H1 (cell line): ENCODE measurements around the gene ADPRHL1. TPM values are rescaled to one million over a fixed set of nuclear protein-coding genes. Genes with fewer than 3 reads are reported as not detected.

Experiments used
- CTCF ChIA-PET: fragments of 300-600 bp; sonication (Branson Sonifier 250); formaldehyde crosslinking; loops from one replicate; lab custom pipeline; 2021; ENCODE audit not compliant: partially characterized antibody; lab: Charles Lee
- POLR2A ChIA-PET: fragments of 300-600 bp; sonication (Branson Sonifier 250); formaldehyde crosslinking; loops from one replicate; lab custom pipeline; 2021; ENCODE audit warnings: inconsistent platforms; ENCODE audit not compliant: partially characterized antibody; lab: Charles Lee
- DNase-seq, 2 experiments: peaks; one replicate each; pipeline versions ENCODE4 v3.0.0 to v3.0.0-alpha.2; 2010 to 2022; ENCODE audit warnings: low spot score in 2 of 2, low read depth in 1 of 2, mixed read lengths in 1 of 2
- FAIRE-seq: peaks from 2 replicates; lab custom pipeline; 2011; peaks lifted over from hg19 to GRCh38; lab: Jason Lieb, UNC
- H2AFZ ChIP-seq: 2 replicates; pipeline ENCODE4 v1.8.1; 2012; ENCODE audit warnings: low read length, inconsistent platforms
- H2AK5ac ChIP-seq: 2 replicates; pipeline ENCODE4 v1.6.1; 2013; ENCODE audit warnings: low read depth, low read length
- H2BK120ac ChIP-seq: replicated peaks from 2 replicates; pipeline ENCODE3; 2013; ENCODE audit warnings: low read depth, low read length, inconsistent platforms
- H2BK12ac ChIP-seq: 2 replicates; pipeline ENCODE4 v1.6.1; 2013; ENCODE audit warnings: low read depth, low read length
- H2BK15ac ChIP-seq: 2 replicates; pipeline ENCODE4 v1.6.1; 2013; ENCODE audit warnings: low read length
- H2BK20ac ChIP-seq: 2 replicates; pipeline ENCODE4 v1.6.1; 2013; ENCODE audit warnings: low read length
- H2BK5ac ChIP-seq: 2 replicates; pipeline ENCODE4 v1.6.1; 2013; ENCODE audit warnings: low read depth, low read length
- H3K14ac ChIP-seq: 2 replicates; pipeline ENCODE4 v1.6.1; 2013; ENCODE audit warnings: inconsistent platforms; ENCODE audit not compliant: insufficient read length
- H3K18ac ChIP-seq: 2 replicates; pipeline ENCODE4 v1.6.1; 2013; ENCODE audit warnings: low read length; ENCODE audit errors: extremely low read depth
- H3K23ac ChIP-seq: 2 replicates; pipeline ENCODE4 v1.6.1; 2013; ENCODE audit warnings: inconsistent platforms; ENCODE audit not compliant: insufficient read length
- H3K23me2 ChIP-seq: 2 replicates; pipeline ENCODE4 v1.6.1; 2013; ENCODE audit warnings: low read depth, low read length
- H3K27ac ChIP-seq: 2 replicates; pipeline ENCODE4 v1.6.1; 2011; ENCODE audit warnings: low read depth, low read length, inconsistent platforms
- H3K27me3 ChIP-seq, 4 experiments: replicated peaks in 1 of 4; 1 replicate in 1 of 4; 2 replicates in 3 of 4; pipeline versions ENCODE4 v1.6.1 to v1.8.1; 2011 to 2013; ENCODE audit warnings: low read length in 3 of 4, mild to moderate bottlenecking in 3 of 4, inconsistent platforms in 2 of 4, mixed read lengths in 2 of 4, moderate library complexity in 1 of 4; ENCODE audit not compliant: control insufficient read depth in 3 of 4, insufficient read depth in 3 of 4; ENCODE audit errors: extremely low read depth in 1 of 4
- H3K36me3 ChIP-seq, 4 experiments: 2 replicates each; pipeline versions ENCODE4 v1.6.1 to v1.8.1; 2011 to 2013; ENCODE audit warnings: mild to moderate bottlenecking in 4 of 4, low read length in 3 of 4, moderate library complexity in 2 of 4, control low read depth in 1 of 4, inconsistent platforms in 1 of 4; ENCODE audit not compliant: insufficient read depth in 4 of 4, control insufficient read depth in 2 of 4
- H3K4ac ChIP-seq: replicated peaks from 2 replicates; pipeline ENCODE3; 2013; ENCODE audit warnings: low read length, low read depth, mixed read lengths, inconsistent platforms; ENCODE audit not compliant: insufficient read length
- H3K4me1 ChIP-seq, 4 experiments: replicated peaks in 1 of 4; 1 replicate in 1 of 4; 2 replicates in 3 of 4; pipeline versions ENCODE4 v1.6.1 to v1.8.1; 2011 to 2013; ENCODE audit warnings: low read length in 3 of 4, inconsistent platforms in 2 of 4, mixed read lengths in 1 of 4; ENCODE audit not compliant: insufficient read depth in 4 of 4, control insufficient read depth in 3 of 4
- H3K4me2 ChIP-seq, 2 experiments: 2 replicates each; pipeline versions ENCODE4 v1.6.1 to v1.8.1; 2011 to 2013; ENCODE audit warnings: low read depth in 2 of 2, low read length in 2 of 2, control low read depth in 1 of 2, inconsistent platforms in 1 of 2, mild to moderate bottlenecking in 1 of 2; ENCODE audit not compliant: insufficient read depth in 1 of 2
- H3K4me3 ChIP-seq, 4 experiments: fragments of 200-600, 300-600 bp in 1 of 4; sonication (generic), shearing (Covaris generic), sonication (Bioruptor Twin) in 1 of 4; 2 replicates each; pipeline versions ENCODE4 v1.5.1 to v1.8.1; 2011 to 2016; ENCODE audit warnings: low read length in 4 of 4, low read depth in 3 of 4, control low read depth in 2 of 4, inconsistent platforms in 2 of 4, mild to moderate bottlenecking in 2 of 4, mixed read lengths in 1 of 4, moderate library complexity in 1 of 4; ENCODE audit not compliant: insufficient read depth in 2 of 4; ENCODE audit errors: extremely low read depth in 1 of 4
- H3K56ac ChIP-seq: replicated peaks from 2 replicates; pipeline ENCODE3; 2013; ENCODE audit warnings: low read depth, mild to moderate bottlenecking, mixed read lengths, low read length, inconsistent platforms; ENCODE audit not compliant: insufficient read length
- H3K79me1 ChIP-seq: 2 replicates; pipeline ENCODE4 v1.6.1; 2013; ENCODE audit warnings: low read depth, low read length, control low read depth
- H3K79me2 ChIP-seq, 2 experiments: 2 replicates each; pipeline versions ENCODE4 v1.6.1 to v1.8.1; 2012 to 2013; ENCODE audit warnings: low read length in 2 of 2, mild to moderate bottlenecking in 2 of 2, inconsistent platforms in 1 of 2; ENCODE audit not compliant: insufficient read depth in 2 of 2, control insufficient read depth in 1 of 2
- H3K9ac ChIP-seq, 4 experiments: replicated peaks in 1 of 4; 1 replicate in 1 of 4; 2 replicates in 3 of 4; pipeline versions ENCODE4 v1.6.1 to v1.8.1; 2011 to 2013; ENCODE audit warnings: low read depth in 3 of 4, low read length in 3 of 4, control low read depth in 2 of 4, mild to moderate bottlenecking in 2 of 4, moderate library complexity in 2 of 4, inconsistent platforms in 1 of 4; ENCODE audit errors: extremely low read depth in 1 of 4
- H3K9me3 ChIP-seq, 2 experiments: 2 replicates each; pipeline versions ENCODE4 v1.6.1 to v1.8.1; 2012 to 2013; ENCODE audit warnings: mild to moderate bottlenecking in 2 of 2, moderate library complexity in 2 of 2, control low read depth in 1 of 2, inconsistent platforms in 1 of 2, low read depth in 1 of 2, low read length in 1 of 2, mixed read lengths in 1 of 2; ENCODE audit not compliant: insufficient read depth in 2 of 2
- H4K20me1 ChIP-seq, 2 experiments: replicated peaks in 1 of 2; 2 replicates each; pipeline versions ENCODE3 to v1.8.1; 2011 to 2013; ENCODE audit warnings: inconsistent platforms in 2 of 2, low read length in 2 of 2, mild to moderate bottlenecking in 1 of 2; ENCODE audit not compliant: insufficient read depth in 2 of 2, control insufficient read depth in 1 of 2
- H4K5ac ChIP-seq: 2 replicates; pipeline ENCODE4 v1.6.1; 2013; ENCODE audit warnings: low read length, low read depth, mixed read lengths, inconsistent platforms; ENCODE audit not compliant: insufficient read length
- H4K8ac ChIP-seq: 2 replicates; pipeline ENCODE4 v1.8.0; 2013; ENCODE audit warnings: mild to moderate bottlenecking, moderate library complexity, low read length, inconsistent platforms; ENCODE audit not compliant: insufficient read depth; ENCODE audit errors: extremely low read depth
- H4K91ac ChIP-seq: replicated peaks from 2 replicates; pipeline ENCODE3; 2013; ENCODE audit warnings: low read length, mixed read lengths, inconsistent platforms; ENCODE audit not compliant: insufficient read length
- ATF3 ChIP-seq: IDR thresholded peaks from 2 replicates; pipeline ENCODE4 v1.6.1; 2011; ENCODE audit warnings: low read depth, mild to moderate bottlenecking, low read length; ENCODE audit not compliant: insufficient read depth
- BACH1 ChIP-seq: IDR thresholded peaks from 2 replicates; pipeline ENCODE4 v1.6.1; 2012; ENCODE audit warnings: low read length, improper control_type of control experiment
- CHD2 ChIP-seq: IDR thresholded peaks from 2 replicates; pipeline ENCODE4 v1.6.1; 2012; ENCODE audit warnings: low read length, improper control_type of control experiment
- E2F6 ChIP-seq: IDR thresholded peaks from 2 replicates; pipeline ENCODE4 v1.6.1; 2012; ENCODE audit warnings: inconsistent platforms
- EZH2 ChIP-seq: fragments of 200-600 bp; sonication (generic); IDR thresholded peaks from 2 replicates; pipeline ENCODE4 v1.7.1; 2012; ENCODE audit warnings: low read depth, mild to moderate bottlenecking, moderate library complexity, low read length, inconsistent platforms; ENCODE audit not compliant: severe bottlenecking
- MAX ChIP-seq: IDR thresholded peaks from 2 replicates; pipeline ENCODE4 v1.6.1; 2012; ENCODE audit warnings: inconsistent platforms
- NANOG ChIP-seq: IDR thresholded peaks from 2 replicates; pipeline ENCODE4 v1.6.1; 2011; ENCODE audit warnings: low read length, low read depth, mild to moderate bottlenecking, inconsistent platforms; ENCODE audit not compliant: insufficient read depth, poor library complexity, severe bottlenecking
- PHF8 ChIP-seq: fragments of 200-600 bp; sonication (generic); conservative IDR thresholded peaks from 2 replicates; pipeline ENCODE4 v1.7.1; 2012; ENCODE audit warnings: low read depth, mild to moderate bottlenecking, inconsistent platforms, low read length, moderate library complexity
- RFX5 ChIP-seq: IDR thresholded peaks from 2 replicates; pipeline ENCODE4 v1.6.1; 2011; ENCODE audit warnings: low read depth, low read length, improper control_type of control experiment, borderline replicate concordance
- SAP30 ChIP-seq: fragments of 300-600 bp; sonication (generic); IDR thresholded peaks from 2 replicates; pipeline ENCODE4 v1.7.1; 2012; ENCODE audit warnings: low read length, moderate library complexity, mild to moderate bottlenecking, inconsistent platforms; ENCODE audit not compliant: insufficient read depth, insufficient replicate concordance
- SRF ChIP-seq: IDR thresholded peaks from 2 replicates; pipeline ENCODE4 v1.6.1; 2011; ENCODE audit warnings: mild to moderate bottlenecking, low read depth, low read length, moderate library complexity
- WGBS, 2 experiments: shearing (Covaris generic) in 1 of 2; methylation state at CpG; one replicate each; pipeline versions ENCODE4 v1.1.6 to v1.1.7; 2013 to 2015; ENCODE audit warnings: low lambda C conversion rate in 2 of 2, mixed read lengths in 2 of 2, inconsistent platforms in 1 of 2, low coverage in 1 of 2, missing lambda C conversion rate in 1 of 2; ENCODE audit not compliant: insufficient replicate concordance in 2 of 2, insufficient coverage in 1 of 2, insufficient read length in 1 of 2; ENCODE audit errors: extremely low coverage in 1 of 2, missing lambda C conversion rate in 1 of 2; 5-methylcytosine and 5-hydroxymethylcytosine counted together
- polyA plus RNA-seq, 7 experiments: library from polyadenylated mRNA; depleted of rRNA in 3 of 7; stranded (reverse) in 5 of 7; unstranded in 2 of 7; fragments of >200 nt in 5 of 7; fragments of 200-250 nt in 2 of 7; gene quantifications; 1 replicate in 5 of 7; 2 replicates in 1 of 7; 4 replicates in 1 of 7; pipeline versions ENCODE4 v1.2.1 to v1.2.3, GENCODE V29; 2011 to 2013; ENCODE audit warnings: missing spikeins in 2 of 7, mixed read lengths in 2 of 7
- total RNA-seq: library from RNA; stranded (reverse); fragmentation: NEBNext Ultra II Directional; extraction: Animal tissue kit (Norgen Biotek cat#: 25700); gene quantifications from 2 replicates; pipeline ENCODE4 v1.2.1, GENCODE V29; 2021

Gene ADPRHL1
- total and polyA plus RNA-seq, 2 of the 8 experiments (the other 6 are each of a cell fraction or from before 2014, with no cell fraction given) = 0.74 to 1.7 TPM

GRCh38 chr13:113428871-113429607 lies 24.2 kb downstream of the ADPRHL1 start:
- H3K4me2 ChIP-seq = no peak overlapping the region
- H4K5ac ChIP-seq = no peak overlapping the region
- H3K56ac ChIP-seq = no peak overlapping the region
- no peaks in the 10 kb centered on the region for H3K36me3 ChIP-seq
- 96% methylated on average over 41 of the region's 45 CpGs; no CpG with 5 or more reads in 1 of the 2 experiments for WGBS, 2 experiments
- no peak overlapping the region for H3K4me3 ChIP-seq
- no peak overlapping the region for H2AK5ac ChIP-seq
- POLR2A ChIA-PET = no interaction called here
- CTCF ChIA-PET = interaction anchor here (1.0 to 1.8 kb wide), 8 partner anchors 11 to 106 kb away, joined by 3 to 6 read pairs (median 4); no protein-coding TSS in a partner anchor
- peak overlapping the region; percentile 80 for H4K8ac ChIP-seq
- H3K27me3 ChIP-seq = no peaks in the 10 kb centered on the region
- H3K27ac ChIP-seq = no peak overlapping the region
- H3K18ac ChIP-seq = no peak overlapping the region
- H2BK120ac ChIP-seq = no peak overlapping the region
- H3K79me1 ChIP-seq = no peaks in the 10 kb centered on the region
- no peak overlapping the region for H3K14ac ChIP-seq
- peaks cover 4% of the 10 kb centered on the region; the same call in 1 of the 2 replicates for H3K23me2 ChIP-seq
- H3K9ac ChIP-seq = no peak overlapping the region
- no peak overlapping the region for H3K4ac ChIP-seq
- FAIRE-seq = no peak
- DNase-seq = no peak
- no peak overlapping the region for H2BK5ac ChIP-seq
- H2BK12ac ChIP-seq = no peak overlapping the region
- no peak overlapping the region for H2BK15ac ChIP-seq
- H3K79me2 ChIP-seq = no peaks in the 10 kb centered on the region
- H3K4me1 ChIP-seq = no peaks in the 10 kb centered on the region
- no peaks in the 10 kb centered on the region for H3K9me3 ChIP-seq
- H4K20me1 ChIP-seq = no peaks in the 10 kb centered on the region
- H2AFZ ChIP-seq = no peak overlapping the region
- no peak overlapping the region for H2BK20ac ChIP-seq
- H3K23ac ChIP-seq = no peak overlapping the region
- no peak overlapping the region for H4K91ac ChIP-seq
- TF ChIP-seq ATF3 = no peak
- TF ChIP-seq SRF = no peak
- TF ChIP-seq RFX5 = no peak
- no peak for TF ChIP-seq EZH2
- TF ChIP-seq NANOG = no peak
- TF ChIP-seq BACH1 = no peak
- TF ChIP-seq PHF8 = no peak
- TF ChIP-seq E2F6 = no peak
- TF ChIP-seq SAP30 = no peak
- no peak for TF ChIP-seq MAX
- no peak for TF ChIP-seq CHD2
